Right atrium auricular region (tissue), 2 donors: ENCODE data around the gene WTAP. TPM values are rescaled to one million over a fixed set of nuclear protein-coding genes. Genes with fewer than 3 reads are reported as not detected.
A peak's percentile ranks its signal among the peaks of the same experiment; 100 is the strongest.
"Not testable (repeated sequence)": the region's sequence is repeated elsewhere in the genome, so short reads cannot be mapped to it uniquely, and the experiment has no call there.

ENCODE experiments used
- DNase-seq: peaks from one replicate; pipeline ENCODE4 v3.0.0-alpha.2; 2019; ENCODE audit warnings: low spot score
- H3K27ac ChIP-seq, 2 donors: fragments of 200-600 bp; sonication (generic); 1 replicate in 1 of 2; 2 replicates in 1 of 2; pipeline ENCODE4 v1.5.1; 2016 to 2019
- H3K27me3 ChIP-seq, 2 donors: fragments of 200-600 bp; sonication (generic); one replicate each; pipeline versions ENCODE4 v1.5.1 to v1.6.0; 2017 to 2019
- H3K36me3 ChIP-seq: fragments of 200-600 bp; sonication (generic); one replicate; pipeline ENCODE4 v1.5.1; 2016
- H3K4me1 ChIP-seq, 2 donors: fragments of 200-600 bp; sonication (generic); one replicate each; pipeline versions ENCODE4 v1.5.1 to v1.6.0; 2017 to 2019
- H3K4me3 ChIP-seq, 2 donors: fragments of 200-600 bp; sonication (generic); 1 replicate in 1 of 2; 2 replicates in 1 of 2; pipeline ENCODE4 v1.5.1; 2017 to 2019; ENCODE audit warnings: mild to moderate bottlenecking in 1 of 2, moderate library complexity in 1 of 2
- H3K9me3 ChIP-seq, 2 donors: fragments of 200-600 bp; sonication (generic); one replicate each; pipeline ENCODE4 v1.5.1; 2019
- CTCF ChIP-seq, 2 donors: fragments of 200-600 bp; sonication (generic); IDR thresholded peaks; one replicate each; pipeline ENCODE4 v1.5.1; 2019; ENCODE audit warnings: antibody characterized with exemption in 2 of 2
- total RNA-seq, 2 donors: library from RNA; depleted of rRNA; stranded (reverse); fragments of >200 nt; gene quantifications; one replicate each; pipeline ENCODE4 v1.1.0, GENCODE V29; 2016

The WTAP gene
- total RNA-seq, 2 donors from 2014 or later = 43.4 to 45.3 TPM

- Histone ChIP-seq H3K4me1 (no peaks in the 10 kb centered on the region), H3K4me3 (no peak overlapping the region), H3K9me3 (no peaks in the 10 kb centered on the region), H3K27ac (no peak overlapping the region), H3K27me3 (no peaks in the 10 kb centered on the region), H3K36me3 (peaks cover 98% of the 10 kb centered on the region)
- no peak for TF ChIP-seq CTCF (IDR thresholded peaks at IDR 0.05)
- no peak for DNase-seq
Observed at GRCh38 chr6:159745081-159745480, 17.8 kb downstream of the WTAP start.

- no peak for TF ChIP-seq CTCF (IDR thresholded peaks at IDR 0.05)
- H3K36me3 ChIP-seq = peaks cover 89% of the 10 kb centered on the region
- no peaks in the 10 kb centered on the region for H3K27me3 ChIP-seq
- no peak for DNase-seq
- peak overlapping the region in 1 of 2 donors; percentile 18 for H3K27ac ChIP-seq
- no peaks in the 10 kb centered on the region for H3K9me3 ChIP-seq
- H3K4me1 ChIP-seq = no peaks in the 10 kb centered on the region
- no peak overlapping the region for H3K4me3 ChIP-seq
Observed at GRCh38 chr6:159746759-159747158, 19.5 kb downstream of the WTAP start.

- not testable (repeated sequence) for H3K27ac ChIP-seq, H3K9me3 ChIP-seq, H3K27me3 ChIP-seq, H3K4me3 ChIP-seq, DNase-seq, H3K4me1 ChIP-seq
- H3K36me3 ChIP-seq = peaks cover 87% of the 10 kb centered on the region
Observed at GRCh38 chr6:159748127-159748526, 20.8 kb downstream of the WTAP start.

GRCh38 chr6:159751448-159751847 is 24.1 kb downstream of the WTAP start:
- Histone ChIP-seq H3K4me3 (no peak overlapping the region), H3K4me1 (no peaks in the 10 kb centered on the region), H3K27me3 (no peaks in the 10 kb centered on the region), H3K9me3 (no peaks in the 10 kb centered on the region), H3K36me3 (peaks cover 79% of the 10 kb centered on the region), H3K27ac (no peak overlapping the region)
- DNase-seq = no peak
- no peak for TF ChIP-seq CTCF (IDR thresholded peaks at IDR 0.05)

- no peak for DNase-seq
- Histone ChIP-seq H3K4me3 (no peak overlapping the region), H3K27me3 (no peaks in the 10 kb centered on the region), H3K36me3 (peaks cover 64% of the 10 kb centered on the region), H3K27ac (no peak overlapping the region), H3K9me3 (no peaks in the 10 kb centered on the region), H3K4me1 (no peaks in the 10 kb centered on the region)
- no peak for TF ChIP-seq CTCF (IDR thresholded peaks at IDR 0.05)
Observed at GRCh38 chr6:159753081-159753872, 26.0 kb downstream of the WTAP start.

GRCh38 chr6:159754401-159754800 is 27.1 kb downstream of the WTAP start:
- no peaks in the 10 kb centered on the region for H3K27me3 ChIP-seq
- H3K36me3 ChIP-seq = peaks cover 53% of the 10 kb centered on the region
- H3K9me3 ChIP-seq = no peaks in the 10 kb centered on the region
- no peak overlapping the region for H3K4me3 ChIP-seq
- no peak overlapping the region for H3K27ac ChIP-seq
- DNase-seq = no peak
- TF ChIP-seq CTCF (IDR thresholded peaks at IDR 0.05) = no peak
- no peaks in the 10 kb centered on the region for H3K4me1 ChIP-seq
